ENCODE data around the gene TMOD2. TPM values are rescaled to one million over a fixed set of nuclear protein-coding genes. Genes with fewer than 3 reads are reported as not detected.

Gene TMOD2
- total RNA-seq, 6 experiments from 2014 or later, result 11.0 to 14.9 (median 13.5) TPM

- no peaks in the 10 kb centered on the region for H3K9me3 Mint-ChIP-seq
- H3K27me3 Mint-ChIP-seq (ENCODE audit: insufficient read depth), result peaks cover 1% of the 10 kb centered on the region; the same call in 1 of the 2 replicates
- peak overlapping the region; percentile 11; the same call in 1 of the 2 replicates for H3K4me3 Mint-ChIP-seq
- peak overlapping the region; percentile 82 for H3K27ac Mint-ChIP-seq
- TF ChIP-seq CTCF (IDR thresholded peaks at IDR 0.05), result no peak
- peaks cover 60% of the 10 kb centered on the region for H3K36me3 Mint-ChIP-seq (ENCODE audit: low read depth)
- DNase-seq, result peak; percentile 40
- peaks cover 90% of the 10 kb centered on the region for H3K4me1 Mint-ChIP-seq (ENCODE audit: low read depth)
Observed at GRCh38 chr15:51864408-51865056, 113.1 kb downstream of the TMOD2 start.

- Mint-ChIP-seq H3K27ac (peak overlapping the region; percentile 82; the same call in 1 of the 2 replicates), H3K36me3 (ENCODE audit: low read depth) (peaks cover 53% of the 10 kb centered on the region), H3K27me3 (ENCODE audit: insufficient read depth) (peaks cover 1% of the 10 kb centered on the region; the same call in 1 of the 2 replicates), H3K4me3 (no peak overlapping the region), H3K4me1 (ENCODE audit: low read depth) (peaks cover 88% of the 10 kb centered on the region), H3K9me3 (no peaks in the 10 kb centered on the region)
- TF ChIP-seq CTCF (IDR thresholded peaks at IDR 0.05), result no peak
- no peak for DNase-seq
Observed at GRCh38 chr15:51865317-51865716, 113.9 kb downstream of the TMOD2 start.

Other genes with a start within 250 kb of the TMOD2 start
- 10 to 100 TPM; 10.1 to 12.5 (median 10.7) TPM for gene DMXL2, start 128.8 kb upstream of the TMOD2 start, total RNA-seq (2021; fragmentation: NEBNext Ultra II Directional; extraction: Animal tissue kit (Norgen Biotek cat#: 25700))
- not detected for gene SCG3, start 70.1 kb upstream of the TMOD2 start, total RNA-seq (2021; fragmentation: NEBNext Ultra II Directional; extraction: Animal tissue kit (Norgen Biotek cat#: 25700))
- gene LYSMD2, start 13.9 kb upstream of the TMOD2 start, total RNA-seq (2021; fragmentation: NEBNext Ultra II Directional; extraction: Animal tissue kit (Norgen Biotek cat#: 25700)), result 10 to 100 TPM; 10.0 to 16.5 (median 12.7) TPM
- 10 to 100 TPM; 56.4 to 68.8 (median 59.9) TPM for gene TMOD3, start 78.1 kb downstream of the TMOD2 start, total RNA-seq (2021; fragmentation: NEBNext Ultra II Directional; extraction: Animal tissue kit (Norgen Biotek cat#: 25700))
- 10 to 100 TPM; 22.2 to 30.9 (median 27.5) TPM for gene LEO1, start 220.2 kb downstream of the TMOD2 start, total RNA-seq (2021; fragmentation: NEBNext Ultra II Directional; extraction: Animal tissue kit (Norgen Biotek cat#: 25700))